HEK293 (cell line): Measurements from ENCODE around the gene R3HDM2.

ENCODE experiments used
- HOXC10 ChIP-seq: sonication (generic); formaldehyde crosslinking; IDR thresholded peaks from 2 replicates; pipeline ENCODE4 v1.8.1; 2023; ENCODE audit warnings: mild to moderate bottlenecking, missing genetic modification reagents
- HOXD13 ChIP-seq: sonication (generic); formaldehyde crosslinking; IDR thresholded peaks from 2 replicates; pipeline ENCODE4 v1.8.0; 2022; ENCODE audit warnings: missing genetic modification reagents, borderline replicate concordance
- KLF7 ChIP-seq: fragments of 450-650 bp; formaldehyde crosslinking; IDR thresholded peaks from 2 replicates; pipeline ENCODE4 v1.5.1; 2016; ENCODE audit warnings: missing biosample characterization, missing genetic modification characterization, borderline replicate concordance
- SALL2 ChIP-seq: fragments of 450-650 bp; formaldehyde crosslinking; IDR thresholded peaks from 2 replicates; pipeline ENCODE4 v1.5.0; 2017; ENCODE audit warnings: missing biosample characterization, mild to moderate bottlenecking, missing genetic modification characterization, borderline replicate concordance
- ZBTB48 ChIP-seq: fragments of 450-650 bp; formaldehyde crosslinking; IDR thresholded peaks from 2 replicates; pipeline ENCODE4 v1.5.1; 2016; ENCODE audit warnings: missing biosample characterization, missing genetic modification characterization
- ZNF114 ChIP-seq: fragments of 450-650 bp; formaldehyde crosslinking; IDR thresholded peaks from 2 replicates; pipeline ENCODE4 v1.5.0; 2017; ENCODE audit warnings: missing biosample characterization, missing genetic modification characterization
- ZNF169 ChIP-seq: fragments of 450-650 bp; formaldehyde crosslinking; IDR thresholded peaks from 2 replicates; pipeline ENCODE4 v1.5.1; 2016; ENCODE audit warnings: missing biosample characterization, missing genetic modification characterization
- ZNF2 ChIP-seq: fragments of 450-650 bp; formaldehyde crosslinking; IDR thresholded peaks from 2 replicates; pipeline ENCODE4 v1.5.1; 2016; ENCODE audit warnings: missing biosample characterization, missing genetic modification characterization
- ZNF202 ChIP-seq: fragments of 450-650 bp; formaldehyde crosslinking; IDR thresholded peaks from 2 replicates; pipeline ENCODE4 v1.5.1; 2016; ENCODE audit warnings: missing biosample characterization, missing genetic modification characterization, borderline replicate concordance
- ZNF23 ChIP-seq: fragments of 450-650 bp; formaldehyde crosslinking; IDR thresholded peaks from 2 replicates; pipeline ENCODE4 v1.5.1; 2016; ENCODE audit warnings: missing biosample characterization, missing genetic modification characterization, borderline replicate concordance
- ZNF335 ChIP-seq: fragments of 450-650 bp; formaldehyde crosslinking; conservative IDR thresholded peaks from 2 replicates; pipeline ENCODE4 v1.5.1; 2016; ENCODE audit warnings: missing biosample characterization, missing genetic modification characterization
- ZNF391 ChIP-seq: fragments of 450-650 bp; formaldehyde crosslinking; IDR thresholded peaks from 2 replicates; pipeline ENCODE4 v1.5.1; 2016; ENCODE audit warnings: low read depth, missing biosample characterization, missing genetic modification characterization, borderline replicate concordance
- ZNF473 ChIP-seq: fragments of 450-650 bp; formaldehyde crosslinking; IDR thresholded peaks from 2 replicates; pipeline ENCODE4 v1.5.1; 2017; ENCODE audit warnings: missing biosample characterization, missing genetic modification characterization
- ZNF48 ChIP-seq: fragments of 450-650 bp; formaldehyde crosslinking; IDR thresholded peaks from 2 replicates; pipeline ENCODE4 v1.5.1; 2016; ENCODE audit warnings: missing biosample characterization, missing genetic modification characterization
- ZNF548 ChIP-seq: fragments of 450-650 bp; formaldehyde crosslinking; IDR thresholded peaks from 2 replicates; pipeline ENCODE4 v1.5.1; 2016; ENCODE audit warnings: missing biosample characterization, missing genetic modification characterization
- ZNF561 ChIP-seq: fragments of 450-650 bp; IDR thresholded peaks from 2 replicates; pipeline ENCODE4 v1.5.1; 2018; ENCODE audit warnings: missing biosample characterization, missing genetic modification characterization, borderline replicate concordance
- ZNF658 ChIP-seq: fragments of 450-650 bp; formaldehyde crosslinking; IDR thresholded peaks from 2 replicates; pipeline ENCODE4; 2016; ENCODE audit warnings: missing biosample characterization, missing genetic modification characterization
- ZNF747 ChIP-seq: fragments of 450-650 bp; formaldehyde crosslinking; IDR thresholded peaks from 2 replicates; pipeline ENCODE4 v1.5.1; 2016; ENCODE audit warnings: missing biosample characterization, missing genetic modification characterization
- ZNF843 ChIP-seq: fragments of 450-650 bp; formaldehyde crosslinking; IDR thresholded peaks from 2 replicates; pipeline ENCODE4 v1.5.1; 2016; ENCODE audit warnings: missing biosample characterization, missing genetic modification characterization
- ZXDB ChIP-seq: fragments of 450-650 bp; formaldehyde crosslinking; IDR thresholded peaks from 2 replicates; pipeline ENCODE4 v1.5.1; 2016; ENCODE audit warnings: missing biosample characterization, missing genetic modification characterization
- TF ChIP-seq, protein P1 (sequence below): fragments of 450-650 bp; formaldehyde crosslinking; IDR thresholded peaks from 2 replicates; pipeline ENCODE4 v1.5.1; 2016; ENCODE audit warnings: missing biosample characterization, missing genetic modification characterization
- TF ChIP-seq, protein P2 (sequence below): fragments of 450-650 bp; formaldehyde crosslinking; optimal IDR thresholded peaks from 2 replicates; pipeline ENCODE3; 2016; ENCODE audit warnings: missing biosample characterization, mild to moderate bottlenecking, missing genetic modification characterization
- TF ChIP-seq, protein P3 (sequence below): fragments of 450-650 bp; formaldehyde crosslinking; IDR thresholded peaks from 2 replicates; pipeline ENCODE4 v1.5.1; 2016; ENCODE audit warnings: missing biosample characterization, missing genetic modification characterization
- TF ChIP-seq, protein P4 (sequence below): fragments of 450-650 bp; formaldehyde crosslinking; IDR thresholded peaks from 2 replicates; pipeline ENCODE4 v1.5.1; 2016; ENCODE audit warnings: missing biosample characterization, missing genetic modification characterization
- TF ChIP-seq, protein P5 (sequence below): fragments of 450-650 bp; formaldehyde crosslinking; IDR thresholded peaks from 2 replicates; pipeline ENCODE4 v1.5.1; 2017; ENCODE audit warnings: missing biosample characterization, missing genetic modification characterization
- TF ChIP-seq, protein P6 (sequence below): fragments of 450-650 bp; formaldehyde crosslinking; IDR thresholded peaks from 2 replicates; pipeline ENCODE4 v1.5.1; 2017; ENCODE audit warnings: missing biosample characterization, missing genetic modification characterization
- TF ChIP-seq, protein P7 (sequence below): fragments of 450-650 bp; formaldehyde crosslinking; IDR thresholded peaks from 2 replicates; pipeline ENCODE4 v1.5.1; 2016; ENCODE audit warnings: missing biosample characterization, missing genetic modification characterization

R3HDM2 gene

DNA sequence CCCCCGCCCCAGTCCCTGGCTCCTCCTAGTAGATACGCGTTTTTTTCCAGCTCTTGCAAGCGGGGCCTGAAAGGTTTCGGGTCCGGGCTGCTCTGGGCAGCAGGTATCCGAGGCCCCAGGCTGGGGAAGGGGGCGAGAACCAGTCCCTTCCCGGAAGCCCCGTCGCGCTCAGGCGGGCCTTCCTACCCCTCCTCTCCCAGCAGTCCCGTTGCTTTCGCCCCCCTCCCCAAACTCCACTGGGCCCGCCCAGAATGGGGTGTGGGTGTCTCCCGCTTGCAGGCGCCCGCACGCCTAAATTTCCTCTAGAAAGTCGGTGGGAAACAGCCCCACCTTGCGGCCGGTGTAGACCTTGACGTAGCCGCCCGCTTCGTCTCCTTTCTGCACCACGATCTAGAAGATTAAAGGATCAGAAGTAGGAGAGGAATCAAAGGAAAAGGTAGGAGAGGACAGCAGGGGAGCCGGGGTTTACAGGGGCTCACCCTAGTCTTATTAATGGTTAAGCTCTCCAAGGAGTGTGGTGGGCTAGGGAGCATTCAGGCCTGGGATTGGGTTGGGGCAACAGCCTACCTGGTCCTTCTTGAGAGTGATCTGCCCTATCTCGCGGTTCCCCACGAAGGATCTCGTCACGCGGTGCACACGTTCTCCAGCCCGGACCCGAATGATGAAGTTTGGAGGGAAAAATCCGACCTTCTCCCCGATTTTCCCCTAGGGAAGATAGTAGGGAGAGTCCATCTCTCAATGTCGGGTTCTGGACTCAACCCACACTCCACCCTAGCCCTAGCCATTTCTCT lies 187.1 kb downstream of the R3HDM2 start (continued):
- TF ChIP-seq, protein P1, sequence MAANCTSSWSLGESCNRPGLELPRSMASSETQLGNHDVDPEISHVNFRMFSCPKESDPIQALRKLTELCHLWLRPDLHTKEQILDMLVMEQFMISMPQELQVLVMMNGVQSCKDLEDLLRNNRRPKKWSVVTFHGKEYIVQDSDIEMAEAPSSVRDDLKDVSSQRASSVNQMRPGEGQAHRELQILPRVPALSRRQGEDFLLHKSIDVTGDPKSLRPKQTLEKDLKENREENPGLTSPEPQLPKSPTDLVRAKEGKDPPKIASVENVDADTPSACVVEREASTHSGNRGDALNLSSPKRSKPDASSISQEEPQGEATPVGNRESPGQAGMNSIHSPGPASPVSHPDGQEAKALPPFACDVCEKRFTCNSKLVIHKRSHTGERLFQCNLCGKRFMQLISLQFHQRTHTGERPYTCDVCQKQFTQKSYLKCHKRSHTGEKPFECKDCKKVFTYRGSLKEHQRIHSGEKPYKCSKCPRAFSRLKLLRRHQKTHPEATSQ (tag by site-specific recombination), result no peak
- TF ChIP-seq ZNF548 (tag by site-specific recombination) (no peak), ZNF2 (tag by site-specific recombination) (no peak), ZNF391 (peak; percentile 32; the same call in 1 of the 2 replicates), ZNF473 (tag by site-specific recombination) (no peak), SALL2 (tag by site-specific recombination) (no peak), KLF7 (tag by site-specific recombination) (peak; percentile 43; the same call in 1 of the 2 replicates), ZNF658 (tag by site-specific recombination) (no peak), ZNF48 (tag by site-specific recombination) (no peak), HOXC10 (CRISPR knock-in tag) (no peak), ZNF202 (tag by site-specific recombination) (no peak), ZNF335 (tag by site-specific recombination) (peak; percentile 32), ZNF114 (tag by site-specific recombination) (no peak), ZBTB48 (no peak), ZNF23 (tag by site-specific recombination) (no peak), ZNF843 (tag by site-specific recombination) (no peak), ZNF561 (tag by site-specific recombination) (peak; percentile 98), HOXD13 (no peak), ZNF169 (tag by site-specific recombination) (no peak), ZNF747 (no peak), ZXDB (peak; percentile 31; the same call in 1 of the 2 replicates)
- TF ChIP-seq, protein P2, sequence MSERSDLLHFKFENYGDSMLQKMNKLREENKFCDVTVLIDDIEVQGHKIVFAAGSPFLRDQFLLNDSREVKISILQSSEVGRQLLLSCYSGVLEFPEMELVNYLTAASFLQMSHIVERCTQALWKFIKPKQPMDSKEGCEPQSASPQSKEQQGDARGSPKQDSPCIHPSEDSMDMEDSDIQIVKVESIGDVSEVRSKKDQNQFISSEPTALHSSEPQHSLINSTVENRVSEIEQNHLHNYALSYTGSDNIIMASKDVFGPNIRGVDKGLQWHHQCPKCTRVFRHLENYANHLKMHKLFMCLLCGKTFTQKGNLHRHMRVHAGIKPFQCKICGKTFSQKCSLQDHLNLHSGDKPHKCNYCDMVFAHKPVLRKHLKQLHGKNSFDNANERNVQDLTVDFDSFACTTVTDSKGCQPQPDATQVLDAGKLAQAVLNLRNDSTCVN (tag by site-specific recombination), result peak; percentile 31
- TF ChIP-seq, protein P3, sequence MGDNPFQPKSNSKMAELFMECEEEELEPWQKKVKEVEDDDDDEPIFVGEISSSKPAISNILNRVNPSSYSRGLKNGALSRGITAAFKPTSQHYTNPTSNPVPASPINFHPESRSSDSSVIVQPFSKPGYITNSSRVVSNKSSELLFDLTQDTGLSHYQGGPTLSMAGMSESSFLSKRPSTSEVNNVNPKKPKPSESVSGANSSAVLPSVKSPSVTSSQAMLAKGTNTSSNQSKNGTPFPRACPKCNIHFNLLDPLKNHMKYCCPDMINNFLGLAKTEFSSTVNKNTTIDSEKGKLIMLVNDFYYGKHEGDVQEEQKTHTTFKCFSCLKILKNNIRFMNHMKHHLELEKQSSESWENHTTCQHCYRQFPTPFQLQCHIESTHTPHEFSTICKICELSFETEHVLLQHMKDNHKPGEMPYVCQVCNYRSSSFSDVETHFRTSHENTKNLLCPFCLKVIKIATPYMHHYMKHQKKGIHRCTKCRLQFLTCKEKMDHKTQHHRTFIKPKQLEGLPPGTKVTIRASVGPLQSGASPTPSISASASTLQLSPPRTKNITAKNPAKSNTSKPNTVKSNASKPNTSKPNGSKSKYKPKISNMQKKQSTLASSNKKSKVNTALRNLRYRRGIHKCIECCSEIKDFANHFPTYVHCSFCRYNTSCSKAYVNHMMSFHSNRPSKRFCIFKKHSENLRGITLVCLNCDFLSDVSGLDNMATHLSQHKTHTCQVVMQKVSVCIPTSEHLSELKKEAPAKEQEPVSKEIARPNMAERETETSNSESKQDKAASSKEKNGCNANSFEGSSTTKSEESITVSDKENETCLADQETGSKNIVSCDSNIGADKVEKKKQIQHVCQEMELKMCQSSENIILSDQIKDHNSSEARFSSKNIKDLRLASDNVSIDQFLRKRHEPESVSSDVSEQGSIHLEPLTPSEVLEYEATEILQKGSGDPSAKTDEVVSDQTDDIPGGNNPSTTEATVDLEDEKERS (tag by site-specific recombination), result no peak
- TF ChIP-seq, protein P4, sequence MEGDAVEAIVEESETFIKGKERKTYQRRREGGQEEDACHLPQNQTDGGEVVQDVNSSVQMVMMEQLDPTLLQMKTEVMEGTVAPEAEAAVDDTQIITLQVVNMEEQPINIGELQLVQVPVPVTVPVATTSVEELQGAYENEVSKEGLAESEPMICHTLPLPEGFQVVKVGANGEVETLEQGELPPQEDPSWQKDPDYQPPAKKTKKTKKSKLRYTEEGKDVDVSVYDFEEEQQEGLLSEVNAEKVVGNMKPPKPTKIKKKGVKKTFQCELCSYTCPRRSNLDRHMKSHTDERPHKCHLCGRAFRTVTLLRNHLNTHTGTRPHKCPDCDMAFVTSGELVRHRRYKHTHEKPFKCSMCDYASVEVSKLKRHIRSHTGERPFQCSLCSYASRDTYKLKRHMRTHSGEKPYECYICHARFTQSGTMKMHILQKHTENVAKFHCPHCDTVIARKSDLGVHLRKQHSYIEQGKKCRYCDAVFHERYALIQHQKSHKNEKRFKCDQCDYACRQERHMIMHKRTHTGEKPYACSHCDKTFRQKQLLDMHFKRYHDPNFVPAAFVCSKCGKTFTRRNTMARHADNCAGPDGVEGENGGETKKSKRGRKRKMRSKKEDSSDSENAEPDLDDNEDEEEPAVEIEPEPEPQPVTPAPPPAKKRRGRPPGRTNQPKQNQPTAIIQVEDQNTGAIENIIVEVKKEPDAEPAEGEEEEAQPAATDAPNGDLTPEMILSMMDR (tag by site-specific recombination), result peak; percentile 81
- TF ChIP-seq, protein P5, sequence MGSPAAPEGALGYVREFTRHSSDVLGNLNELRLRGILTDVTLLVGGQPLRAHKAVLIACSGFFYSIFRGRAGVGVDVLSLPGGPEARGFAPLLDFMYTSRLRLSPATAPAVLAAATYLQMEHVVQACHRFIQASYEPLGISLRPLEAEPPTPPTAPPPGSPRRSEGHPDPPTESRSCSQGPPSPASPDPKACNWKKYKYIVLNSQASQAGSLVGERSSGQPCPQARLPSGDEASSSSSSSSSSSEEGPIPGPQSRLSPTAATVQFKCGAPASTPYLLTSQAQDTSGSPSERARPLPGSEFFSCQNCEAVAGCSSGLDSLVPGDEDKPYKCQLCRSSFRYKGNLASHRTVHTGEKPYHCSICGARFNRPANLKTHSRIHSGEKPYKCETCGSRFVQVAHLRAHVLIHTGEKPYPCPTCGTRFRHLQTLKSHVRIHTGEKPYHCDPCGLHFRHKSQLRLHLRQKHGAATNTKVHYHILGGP, result no peak
- TF ChIP-seq, protein P6, sequence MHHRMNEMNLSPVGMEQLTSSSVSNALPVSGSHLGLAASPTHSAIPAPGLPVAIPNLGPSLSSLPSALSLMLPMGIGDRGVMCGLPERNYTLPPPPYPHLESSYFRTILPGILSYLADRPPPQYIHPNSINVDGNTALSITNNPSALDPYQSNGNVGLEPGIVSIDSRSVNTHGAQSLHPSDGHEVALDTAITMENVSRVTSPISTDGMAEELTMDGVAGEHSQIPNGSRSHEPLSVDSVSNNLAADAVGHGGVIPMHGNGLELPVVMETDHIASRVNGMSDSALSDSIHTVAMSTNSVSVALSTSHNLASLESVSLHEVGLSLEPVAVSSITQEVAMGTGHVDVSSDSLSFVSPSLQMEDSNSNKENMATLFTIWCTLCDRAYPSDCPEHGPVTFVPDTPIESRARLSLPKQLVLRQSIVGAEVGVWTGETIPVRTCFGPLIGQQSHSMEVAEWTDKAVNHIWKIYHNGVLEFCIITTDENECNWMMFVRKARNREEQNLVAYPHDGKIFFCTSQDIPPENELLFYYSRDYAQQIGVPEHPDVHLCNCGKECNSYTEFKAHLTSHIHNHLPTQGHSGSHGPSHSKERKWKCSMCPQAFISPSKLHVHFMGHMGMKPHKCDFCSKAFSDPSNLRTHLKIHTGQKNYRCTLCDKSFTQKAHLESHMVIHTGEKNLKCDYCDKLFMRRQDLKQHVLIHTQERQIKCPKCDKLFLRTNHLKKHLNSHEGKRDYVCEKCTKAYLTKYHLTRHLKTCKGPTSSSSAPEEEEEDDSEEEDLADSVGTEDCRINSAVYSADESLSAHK (tag by site-specific recombination), result no peak
- TF ChIP-seq, protein P7, sequence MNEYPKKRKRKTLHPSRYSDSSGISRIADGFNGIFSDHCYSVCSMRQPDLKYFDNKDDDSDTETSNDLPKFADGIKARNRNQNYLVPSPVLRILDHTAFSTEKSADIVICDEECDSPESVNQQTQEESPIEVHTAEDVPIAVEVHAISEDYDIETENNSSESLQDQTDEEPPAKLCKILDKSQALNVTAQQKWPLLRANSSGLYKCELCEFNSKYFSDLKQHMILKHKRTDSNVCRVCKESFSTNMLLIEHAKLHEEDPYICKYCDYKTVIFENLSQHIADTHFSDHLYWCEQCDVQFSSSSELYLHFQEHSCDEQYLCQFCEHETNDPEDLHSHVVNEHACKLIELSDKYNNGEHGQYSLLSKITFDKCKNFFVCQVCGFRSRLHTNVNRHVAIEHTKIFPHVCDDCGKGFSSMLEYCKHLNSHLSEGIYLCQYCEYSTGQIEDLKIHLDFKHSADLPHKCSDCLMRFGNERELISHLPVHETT (tag by site-specific recombination), result no peak; the same call in 1 of the 2 replicates
